OCI-LY3 (cell line): Measurements from ENCODE around the gene TAS1R2.

Experiments
- EZH2phosphoT487 ChIP-seq: fragments of 200-600 bp; shearing (Covaris generic); IDR thresholded peaks from 2 replicates; pipeline ENCODE4 v1.6.1; 2018; ENCODE audit warnings: antibody characterized with exemption, mixed run types, low read depth
- TF ChIP-seq, protein P1 (sequence below): fragments of 200-600, 300-600 bp; sonication (generic); IDR thresholded peaks from 2 replicates; pipeline ENCODE4 v1.5.1; 2014; ENCODE audit warnings: antibody characterized with exemption, low read length, low read depth

DNA sequence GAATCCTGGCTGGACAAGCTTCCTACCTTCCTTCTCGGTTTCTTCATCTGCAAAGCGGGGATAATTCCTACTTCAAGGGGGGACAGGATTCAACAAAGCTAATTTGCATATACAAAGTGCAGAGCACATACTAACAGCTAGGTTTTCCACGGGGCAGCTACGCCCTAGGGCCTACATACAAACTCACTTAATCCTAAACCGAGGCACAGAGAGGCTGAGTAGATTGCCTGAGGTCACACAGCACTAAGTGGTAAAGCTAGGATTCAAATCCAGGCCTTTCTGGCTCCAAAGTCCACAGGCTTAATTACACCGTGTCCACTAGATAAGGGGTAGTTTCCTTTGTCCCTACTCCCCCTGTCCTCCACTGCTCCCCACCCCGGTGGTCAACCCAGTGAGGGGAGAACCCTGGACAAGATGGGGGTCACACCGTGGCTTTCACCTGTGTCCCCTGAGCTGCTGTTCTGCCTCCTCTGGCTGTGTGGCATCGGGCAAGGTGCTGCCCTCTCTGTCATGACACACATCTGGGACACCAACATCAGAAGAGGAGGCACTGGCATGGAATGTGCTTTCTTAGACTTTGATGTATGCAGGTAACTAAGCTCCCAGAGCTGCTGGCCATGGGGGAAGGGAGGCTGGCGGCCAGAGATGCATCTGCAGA, 44.5 kb downstream of the TAS1R2 start:
- TF ChIP-seq, protein P1, sequence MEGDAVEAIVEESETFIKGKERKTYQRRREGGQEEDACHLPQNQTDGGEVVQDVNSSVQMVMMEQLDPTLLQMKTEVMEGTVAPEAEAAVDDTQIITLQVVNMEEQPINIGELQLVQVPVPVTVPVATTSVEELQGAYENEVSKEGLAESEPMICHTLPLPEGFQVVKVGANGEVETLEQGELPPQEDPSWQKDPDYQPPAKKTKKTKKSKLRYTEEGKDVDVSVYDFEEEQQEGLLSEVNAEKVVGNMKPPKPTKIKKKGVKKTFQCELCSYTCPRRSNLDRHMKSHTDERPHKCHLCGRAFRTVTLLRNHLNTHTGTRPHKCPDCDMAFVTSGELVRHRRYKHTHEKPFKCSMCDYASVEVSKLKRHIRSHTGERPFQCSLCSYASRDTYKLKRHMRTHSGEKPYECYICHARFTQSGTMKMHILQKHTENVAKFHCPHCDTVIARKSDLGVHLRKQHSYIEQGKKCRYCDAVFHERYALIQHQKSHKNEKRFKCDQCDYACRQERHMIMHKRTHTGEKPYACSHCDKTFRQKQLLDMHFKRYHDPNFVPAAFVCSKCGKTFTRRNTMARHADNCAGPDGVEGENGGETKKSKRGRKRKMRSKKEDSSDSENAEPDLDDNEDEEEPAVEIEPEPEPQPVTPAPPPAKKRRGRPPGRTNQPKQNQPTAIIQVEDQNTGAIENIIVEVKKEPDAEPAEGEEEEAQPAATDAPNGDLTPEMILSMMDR: no peak
- TF ChIP-seq EZH2phosphoT487: no peak
